Uterus (tissue), 4 donors: Measurements from ENCODE around the gene FMNL2. TPM values are rescaled to one million over a fixed set of nuclear protein-coding genes. Genes with fewer than 3 reads are reported as not detected.

ENCODE experiments used
- DNase-seq, 2 donors: peaks; one replicate each; pipeline ENCODE4 v3.0.0-alpha.2; 2019 to 2020
- H3K27ac ChIP-seq, 2 donors: fragments of 200-600 bp; sonication (generic); 1 replicate in 1 of 2; 2 replicates in 1 of 2; pipeline ENCODE4 v1.5.1; 2016 to 2018
- H3K27me3 ChIP-seq, 2 donors: fragments of 200-600 bp; sonication (generic); one replicate each; pipeline ENCODE4 v1.5.1; 2018 to 2019; ENCODE audit warnings: control low read depth in 1 of 2
- H3K36me3 ChIP-seq, 2 donors: fragments of 200-600 bp; sonication (generic); one replicate each; pipeline ENCODE4 v1.5.1; 2019; ENCODE audit warnings: control low read depth in 1 of 2
- H3K4me1 ChIP-seq, 2 donors: fragments of 200-600 bp; sonication (generic); one replicate each; pipeline ENCODE4 v1.5.1; 2018 to 2019; ENCODE audit warnings: control low read depth in 1 of 2
- H3K4me3 ChIP-seq, 2 donors: fragments of 200-600 bp; sonication (generic); 1 replicate in 1 of 2; 2 replicates in 1 of 2; pipeline ENCODE4 v1.5.1; 2018 to 2019; ENCODE audit warnings: mild to moderate bottlenecking in 1 of 2
- H3K9me3 ChIP-seq, 2 donors: fragments of 200-600 bp; sonication (generic); one replicate each; pipeline ENCODE4 v1.5.1; 2019; ENCODE audit warnings: control low read depth in 1 of 2
- POLR2A ChIP-seq, 2 donors: fragments of 450-650 bp; IDR thresholded peaks; one replicate each; pipeline ENCODE4 v1.6.1; 2016; ENCODE audit warnings: antibody characterized with exemption in 2 of 2, mild to moderate bottlenecking in 1 of 2, moderate library complexity in 1 of 2
- intact Hi-C: fragments of 100-400 bp; cut with DNase I; formaldehyde crosslinking; loops from one replicate; pipeline ENCODE4 v1.15.1; 2023; ENCODE audit warnings: low total_unique reads
- total RNA-seq, 4 donors: library from RNA; depleted of rRNA in 3 of 4; stranded (reverse); fragments of >200 nt in 3 of 4; gene quantifications; one replicate each; pipeline versions ENCODE4 v1.1.0 to v1.2.4, GENCODE V29; 2014 to 2023
- TF ChIP-seq, protein P1 (sequence below), 4 experiments: fragments of 200-600 bp in 2 of 4; fragments of 450-650 bp in 2 of 4; sonication (generic) in 2 of 4; IDR thresholded peaks; one replicate each; pipeline ENCODE4 v1.5.1; 2016 to 2019; ENCODE audit warnings: antibody characterized with exemption in 4 of 4, mild to moderate bottlenecking in 2 of 4, moderate library complexity in 1 of 4
- donor health status: DM: yes; HTN: yes; CAD: no.

The FMNL2 gene
- total RNA-seq, 4 donors from 2014 or later, result 10.0 to 66.9 (median 33.4) TPM

- Histone ChIP-seq H3K27me3 (no peaks in the 10 kb centered on the region), H3K27ac (no peak overlapping the region), H3K4me3 (no peak overlapping the region), H3K4me1 (no peaks in the 10 kb centered on the region), H3K9me3 (no peaks in the 10 kb centered on the region), H3K36me3 (no peaks in the 10 kb centered on the region)
- intact Hi-C loops, result loop anchor here (5.0 to 10.0 kb wide), 2 partner anchors 304 to 456 kb away; partner anchors contain the start of gene FMNL2
- TF ChIP-seq, protein P1, sequence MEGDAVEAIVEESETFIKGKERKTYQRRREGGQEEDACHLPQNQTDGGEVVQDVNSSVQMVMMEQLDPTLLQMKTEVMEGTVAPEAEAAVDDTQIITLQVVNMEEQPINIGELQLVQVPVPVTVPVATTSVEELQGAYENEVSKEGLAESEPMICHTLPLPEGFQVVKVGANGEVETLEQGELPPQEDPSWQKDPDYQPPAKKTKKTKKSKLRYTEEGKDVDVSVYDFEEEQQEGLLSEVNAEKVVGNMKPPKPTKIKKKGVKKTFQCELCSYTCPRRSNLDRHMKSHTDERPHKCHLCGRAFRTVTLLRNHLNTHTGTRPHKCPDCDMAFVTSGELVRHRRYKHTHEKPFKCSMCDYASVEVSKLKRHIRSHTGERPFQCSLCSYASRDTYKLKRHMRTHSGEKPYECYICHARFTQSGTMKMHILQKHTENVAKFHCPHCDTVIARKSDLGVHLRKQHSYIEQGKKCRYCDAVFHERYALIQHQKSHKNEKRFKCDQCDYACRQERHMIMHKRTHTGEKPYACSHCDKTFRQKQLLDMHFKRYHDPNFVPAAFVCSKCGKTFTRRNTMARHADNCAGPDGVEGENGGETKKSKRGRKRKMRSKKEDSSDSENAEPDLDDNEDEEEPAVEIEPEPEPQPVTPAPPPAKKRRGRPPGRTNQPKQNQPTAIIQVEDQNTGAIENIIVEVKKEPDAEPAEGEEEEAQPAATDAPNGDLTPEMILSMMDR (IDR thresholded peaks at IDR 0.05), result no peak
- TF ChIP-seq POLR2A (IDR thresholded peaks at IDR 0.05), result no peak
- DNase-seq, result no peak
These were observed 303.6 kb downstream of the FMNL2 start for GRCh38 chr2:152638590-152638989.

DNA sequence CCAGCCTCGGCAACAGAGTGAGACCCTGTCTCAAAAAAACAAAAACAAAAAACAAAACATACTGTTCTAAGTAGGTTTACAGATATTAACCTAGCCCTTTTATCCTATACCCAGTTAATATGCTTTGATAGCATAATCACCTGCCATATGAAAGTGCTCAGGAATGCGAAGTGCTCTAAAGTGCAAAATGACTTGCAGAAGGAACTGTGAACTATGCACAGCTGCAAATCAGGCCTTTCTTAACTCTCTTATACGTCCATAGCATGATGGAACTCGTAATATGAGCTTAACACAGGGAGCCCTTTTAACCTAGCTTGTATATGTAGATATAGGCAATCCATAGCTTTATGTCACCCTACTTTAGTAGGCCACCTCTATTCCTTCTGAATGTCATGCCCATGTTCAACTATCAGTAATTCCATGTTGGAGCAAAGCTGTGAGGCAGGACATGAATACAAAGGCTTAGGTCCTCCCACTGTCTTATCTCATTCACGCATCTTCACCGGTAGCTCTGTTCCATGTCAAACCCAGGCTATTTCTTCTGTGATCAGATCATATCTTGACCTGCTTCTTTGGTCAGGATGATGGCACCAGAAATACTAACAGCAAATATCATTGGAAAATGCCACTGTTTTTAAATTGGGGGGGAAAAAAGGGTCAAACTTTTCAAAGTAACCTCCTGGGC, 309.4 kb downstream of the FMNL2 start:
- Histone ChIP-seq H3K4me1 (peaks cover 0 to 11% of the 10 kb centered on the region in 2 donors), H3K4me3 (no peak overlapping the region), H3K9me3 (no peaks in the 10 kb centered on the region), H3K36me3 (no peaks in the 10 kb centered on the region), H3K27ac (no peak overlapping the region), H3K27me3 (no peaks in the 10 kb centered on the region)
- intact Hi-C loops, result no loop called here
- DNase-seq, result no peak
- TF ChIP-seq, protein P1 (IDR thresholded peaks at IDR 0.05), result no peak
- no peak for TF ChIP-seq POLR2A (IDR thresholded peaks at IDR 0.05)

DNA sequence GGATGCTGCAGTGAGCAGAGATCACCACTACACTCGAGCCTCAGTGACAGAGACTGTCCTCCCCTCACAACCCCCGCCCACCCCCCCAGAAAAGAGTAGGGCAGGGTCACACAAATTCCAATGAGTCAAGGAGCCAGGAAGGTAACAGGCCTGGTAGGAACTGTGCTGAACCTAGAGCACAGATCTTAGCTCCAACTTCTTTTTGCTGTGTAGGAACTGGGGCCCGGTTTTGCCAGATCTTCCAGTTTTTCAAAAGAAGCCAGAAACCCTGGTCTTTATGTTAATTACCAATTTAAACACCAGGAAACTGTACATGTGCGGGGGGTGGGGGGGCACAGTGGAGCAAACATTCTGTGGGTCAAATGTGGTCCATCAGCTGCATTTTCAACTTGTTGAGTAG, 311.3 kb downstream of the FMNL2 start:
- Histone ChIP-seq H3K27ac (peak overlapping the region in 1 of 2 donors; percentile 25), H3K4me3 (no peak overlapping the region), H3K4me1 (peaks cover 0 to 11% of the 10 kb centered on the region in 2 donors), H3K27me3 (no peaks in the 10 kb centered on the region), H3K36me3 (no peaks in the 10 kb centered on the region), H3K9me3 (no peaks in the 10 kb centered on the region)
- intact Hi-C loops, result no loop called here
- DNase-seq, result no peak
- TF ChIP-seq, protein P1 (IDR thresholded peaks at IDR 0.05), result no peak
- no peak for TF ChIP-seq POLR2A (IDR thresholded peaks at IDR 0.05)

GRCh38 chr2:152646775-152647174, 311.8 kb downstream of the FMNL2 start:
- H3K27me3 ChIP-seq, result no peaks in the 10 kb centered on the region
- DNase-seq, result no peak

DNA sequence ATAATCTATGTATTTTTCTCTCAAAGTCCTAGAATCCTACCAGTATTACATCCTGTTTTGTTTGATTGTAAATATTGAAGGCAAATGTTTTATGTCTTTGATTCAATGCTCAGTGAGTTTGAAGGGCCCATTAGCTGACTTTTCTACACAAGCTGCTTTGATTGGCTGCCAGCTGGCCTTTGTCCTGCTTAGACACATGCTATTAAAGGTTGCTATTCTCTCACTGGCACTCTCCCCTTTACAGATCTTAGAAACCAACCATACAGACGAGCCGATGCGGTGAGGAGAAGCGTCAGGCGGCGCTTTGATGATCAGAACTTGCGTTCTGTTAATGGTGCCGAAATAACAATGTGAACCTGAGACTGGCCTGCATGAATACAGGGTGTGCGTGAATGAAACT, 312.6 kb downstream of the FMNL2 start:
- intact Hi-C loops, result no loop called here
- DNase-seq, result peak; percentile 46 to 50
- H3K36me3 ChIP-seq, result no peaks in the 10 kb centered on the region
- TF ChIP-seq POLR2A (IDR thresholded peaks at IDR 0.05), result no peak
- TF ChIP-seq, protein P1 (IDR thresholded peaks at IDR 0.05), result no peak
- no peak overlapping the region for H3K4me3 ChIP-seq
- no peaks in the 10 kb centered on the region for H3K27me3 ChIP-seq
- no peaks in the 10 kb centered on the region for H3K9me3 ChIP-seq
- peaks cover 0 to 11% of the 10 kb centered on the region in 2 donors for H3K4me1 ChIP-seq
- H3K27ac ChIP-seq, result peak overlapping the region; percentile 33 to 49

More at GRCh38 chr2:152646775-152647174, 311.8 kb downstream of the FMNL2 start:
- Histone ChIP-seq H3K27ac (peak overlapping the region; percentile 25 to 49), H3K36me3 (no peaks in the 10 kb centered on the region), H3K9me3 (no peaks in the 10 kb centered on the region), H3K4me3 (no peak overlapping the region), H3K4me1 (peaks cover 0 to 11% of the 10 kb centered on the region in 2 donors)
- TF ChIP-seq, protein P1 (IDR thresholded peaks at IDR 0.05), result no peak
- TF ChIP-seq POLR2A (IDR thresholded peaks at IDR 0.05), result no peak
- intact Hi-C loops, result no loop called here
